ENCODE measurements around the gene HCK.

DNA sequence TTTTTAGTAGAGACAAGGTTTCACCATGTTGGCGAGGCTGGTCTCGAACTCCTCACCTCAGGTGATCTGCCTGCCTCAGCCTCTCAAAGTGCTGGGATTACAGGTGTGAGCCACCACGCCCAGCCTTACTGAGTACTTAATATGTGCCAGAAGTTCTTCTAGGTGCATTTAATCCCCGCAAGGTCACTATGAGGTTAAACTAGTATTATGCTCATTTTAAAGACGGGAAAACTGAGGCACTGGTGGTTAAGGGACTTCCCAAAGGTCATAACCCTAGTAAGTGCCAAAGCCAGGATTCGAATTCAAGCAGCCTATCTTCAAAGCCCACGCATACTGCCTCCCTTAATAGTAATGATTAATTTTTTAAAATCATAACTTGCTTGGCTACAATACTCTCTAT is 42.5 kb upstream of the HCK start:
- TF ChIP-seq, protein P1, sequence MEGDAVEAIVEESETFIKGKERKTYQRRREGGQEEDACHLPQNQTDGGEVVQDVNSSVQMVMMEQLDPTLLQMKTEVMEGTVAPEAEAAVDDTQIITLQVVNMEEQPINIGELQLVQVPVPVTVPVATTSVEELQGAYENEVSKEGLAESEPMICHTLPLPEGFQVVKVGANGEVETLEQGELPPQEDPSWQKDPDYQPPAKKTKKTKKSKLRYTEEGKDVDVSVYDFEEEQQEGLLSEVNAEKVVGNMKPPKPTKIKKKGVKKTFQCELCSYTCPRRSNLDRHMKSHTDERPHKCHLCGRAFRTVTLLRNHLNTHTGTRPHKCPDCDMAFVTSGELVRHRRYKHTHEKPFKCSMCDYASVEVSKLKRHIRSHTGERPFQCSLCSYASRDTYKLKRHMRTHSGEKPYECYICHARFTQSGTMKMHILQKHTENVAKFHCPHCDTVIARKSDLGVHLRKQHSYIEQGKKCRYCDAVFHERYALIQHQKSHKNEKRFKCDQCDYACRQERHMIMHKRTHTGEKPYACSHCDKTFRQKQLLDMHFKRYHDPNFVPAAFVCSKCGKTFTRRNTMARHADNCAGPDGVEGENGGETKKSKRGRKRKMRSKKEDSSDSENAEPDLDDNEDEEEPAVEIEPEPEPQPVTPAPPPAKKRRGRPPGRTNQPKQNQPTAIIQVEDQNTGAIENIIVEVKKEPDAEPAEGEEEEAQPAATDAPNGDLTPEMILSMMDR (conservative IDR thresholded peaks at IDR 0.05 in 1 of 2, IDR thresholded peaks at IDR 0.05 in 1 of 2; ENCODE audit: low read depth in 1 of 2, low read length in 2 of 2) = no peak
- TF ChIP-seq EZH2 (IDR thresholded peaks at IDR 0.05; ENCODE audit: low read length, missing control alignments) = no peak
